GM19099 (cell line): ENCODE measurements around the gene AFDN.

Experiments used
- POLR2A ChIP-seq: IDR thresholded peaks from 3 replicates; pipeline ENCODE4 v1.6.1; 2011; ENCODE audit warnings: low read depth; ENCODE audit not compliant: insufficient read length; ENCODE audit errors: extremely low read depth

The AFDN gene

DNA sequence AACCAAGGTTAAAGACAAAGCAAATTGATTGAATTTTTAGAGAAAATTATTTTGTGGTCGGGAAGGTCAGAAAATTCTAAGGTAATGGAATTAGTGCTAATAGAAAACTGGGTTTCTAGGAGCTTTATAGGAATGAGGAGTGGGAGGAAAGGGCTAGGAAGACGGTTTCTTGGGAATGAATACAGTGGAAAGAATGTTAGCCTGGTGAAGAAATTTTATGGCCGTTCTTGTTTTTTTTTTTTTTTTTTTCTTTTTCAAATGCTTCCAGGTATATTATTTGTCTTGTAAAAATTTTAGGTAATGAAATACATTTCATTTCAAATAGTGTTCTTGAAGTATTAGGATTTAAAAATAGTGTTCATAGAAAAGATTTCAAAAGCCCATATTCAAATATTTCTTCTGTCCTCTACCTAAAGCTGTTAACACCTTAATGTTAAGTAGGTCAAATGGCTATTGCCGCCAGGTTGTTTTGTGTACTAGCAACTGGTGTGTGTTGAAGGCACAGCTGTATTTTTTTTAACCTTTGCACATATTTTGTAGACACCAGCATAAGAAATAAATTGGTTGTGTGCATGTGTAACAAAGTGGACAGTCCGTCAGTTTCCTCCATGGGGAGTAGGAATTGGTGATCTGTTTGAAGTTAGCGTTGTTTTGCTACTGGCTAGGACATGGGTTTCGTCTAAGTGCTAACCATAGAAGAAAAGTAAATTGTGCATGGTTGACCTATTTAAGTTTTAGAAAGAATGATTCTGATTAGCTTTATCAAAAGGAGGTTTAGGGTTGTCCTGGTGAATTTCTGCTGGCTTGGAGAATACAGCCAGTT is 32.3 kb downstream of the AFDN start:
- TF ChIP-seq POLR2A = no peak

DNA sequence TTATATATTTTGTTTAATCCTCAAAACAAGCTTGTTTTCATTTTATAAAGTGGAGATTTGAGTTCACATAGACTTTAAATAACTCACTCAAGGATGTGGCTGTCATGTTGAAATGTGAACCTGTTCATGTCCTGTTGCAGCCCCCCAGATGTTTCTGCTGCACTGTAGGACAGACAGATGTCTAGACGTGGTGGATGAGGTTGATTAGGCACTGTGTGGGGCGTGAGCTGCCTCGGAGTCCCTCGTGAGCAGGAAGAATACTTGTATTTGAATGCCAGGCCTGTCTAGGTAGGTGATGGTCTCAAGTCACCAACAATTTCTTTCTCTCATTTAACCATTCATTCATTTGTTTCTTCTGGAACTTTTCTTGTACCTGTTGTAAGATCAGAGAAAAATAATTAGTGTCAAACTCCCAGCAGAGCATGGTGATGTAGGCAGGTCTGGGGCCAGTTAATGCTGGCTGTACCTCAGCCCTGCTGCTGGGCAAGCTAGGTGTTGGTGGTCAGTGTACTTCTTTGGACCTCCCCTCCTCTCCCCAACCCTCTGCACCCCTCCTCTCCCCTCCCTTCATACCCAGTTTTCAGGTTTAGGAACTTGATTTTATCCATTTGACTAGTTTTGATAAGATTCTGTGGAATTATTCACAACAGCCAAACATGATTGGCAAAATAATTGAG is 34.0 kb downstream of the AFDN start:
- no peak for TF ChIP-seq POLR2A

DNA sequence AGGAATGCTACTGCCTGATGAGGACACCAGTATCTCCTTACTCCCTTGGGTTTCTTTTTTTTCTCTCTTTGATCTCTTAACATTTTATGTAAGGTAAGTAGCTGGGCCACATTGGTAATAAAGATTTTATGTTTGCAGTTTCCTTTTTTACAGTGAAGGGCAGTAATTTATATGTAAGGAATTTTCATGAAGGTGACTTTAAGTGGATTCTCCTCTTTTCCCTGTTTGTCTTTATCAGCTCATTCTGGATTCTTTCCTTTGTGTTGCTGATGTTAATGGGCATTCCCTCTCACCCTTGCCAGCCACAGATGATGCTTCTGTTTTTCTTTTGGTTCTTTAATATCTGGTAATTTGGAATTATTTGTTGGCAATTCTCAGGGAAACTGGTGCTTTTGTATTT is 34.7 kb downstream of the AFDN start:
- TF ChIP-seq POLR2A = no peak

DNA sequence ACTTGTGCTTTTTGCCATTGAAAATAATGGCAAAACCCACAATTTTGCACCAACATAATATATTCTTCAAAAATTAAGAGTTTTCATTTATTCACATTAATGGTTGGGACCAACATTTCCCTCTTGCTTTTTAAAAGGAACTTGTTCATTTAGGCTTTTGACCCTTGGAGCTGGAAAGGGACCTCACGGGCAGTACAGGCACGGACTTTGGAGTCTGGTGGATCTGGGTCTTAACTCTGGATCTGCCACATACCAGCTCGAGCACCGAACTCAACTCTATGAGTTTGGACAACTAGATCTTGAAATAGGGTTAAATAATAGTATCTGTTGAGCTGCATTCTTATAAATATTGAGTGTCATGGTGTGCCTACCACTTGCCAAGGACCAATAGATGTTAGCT is 37.2 kb downstream of the AFDN start:
- TF ChIP-seq POLR2A = no peak

DNA sequence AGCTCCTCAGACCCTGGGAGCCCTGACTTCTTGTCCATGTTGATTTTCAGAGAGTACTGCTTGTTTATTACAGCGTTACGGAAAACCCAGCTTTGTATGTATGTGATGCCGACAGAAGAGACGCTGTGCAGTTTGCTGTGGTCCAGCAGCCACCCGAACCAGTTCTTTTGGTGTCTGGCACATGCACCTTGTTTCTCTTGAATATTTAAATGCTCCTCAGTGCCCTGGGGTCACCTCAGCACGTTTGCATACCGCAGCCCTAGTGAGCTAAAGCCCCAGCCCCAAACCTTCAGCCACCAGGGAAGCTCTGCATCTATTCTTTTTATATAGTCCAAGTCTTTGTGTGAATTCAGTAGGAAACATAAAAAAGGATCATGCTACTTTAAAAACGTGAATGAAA is 39.9 kb downstream of the AFDN start:
- TF ChIP-seq POLR2A = no peak

DNA sequence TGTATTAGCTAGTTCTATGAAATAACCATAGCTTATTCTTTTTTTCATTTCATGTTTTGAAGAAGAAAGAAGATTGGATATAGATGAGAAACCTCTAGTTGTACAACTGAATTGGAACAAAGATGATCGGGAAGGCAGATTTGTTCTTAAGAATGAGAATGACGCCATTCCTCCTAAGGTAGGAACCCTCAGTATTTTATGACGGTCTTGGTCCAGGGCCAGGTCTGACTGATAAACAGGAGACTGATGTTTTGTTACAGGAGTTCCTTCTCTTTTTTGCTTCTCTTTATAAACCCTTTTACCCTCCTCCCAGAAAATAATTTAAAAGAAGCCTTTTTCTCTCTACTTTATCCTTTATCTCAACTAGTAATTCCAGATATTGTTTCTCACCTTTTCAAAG is 43.6 kb downstream of the AFDN start:
- TF ChIP-seq POLR2A = no peak

DNA sequence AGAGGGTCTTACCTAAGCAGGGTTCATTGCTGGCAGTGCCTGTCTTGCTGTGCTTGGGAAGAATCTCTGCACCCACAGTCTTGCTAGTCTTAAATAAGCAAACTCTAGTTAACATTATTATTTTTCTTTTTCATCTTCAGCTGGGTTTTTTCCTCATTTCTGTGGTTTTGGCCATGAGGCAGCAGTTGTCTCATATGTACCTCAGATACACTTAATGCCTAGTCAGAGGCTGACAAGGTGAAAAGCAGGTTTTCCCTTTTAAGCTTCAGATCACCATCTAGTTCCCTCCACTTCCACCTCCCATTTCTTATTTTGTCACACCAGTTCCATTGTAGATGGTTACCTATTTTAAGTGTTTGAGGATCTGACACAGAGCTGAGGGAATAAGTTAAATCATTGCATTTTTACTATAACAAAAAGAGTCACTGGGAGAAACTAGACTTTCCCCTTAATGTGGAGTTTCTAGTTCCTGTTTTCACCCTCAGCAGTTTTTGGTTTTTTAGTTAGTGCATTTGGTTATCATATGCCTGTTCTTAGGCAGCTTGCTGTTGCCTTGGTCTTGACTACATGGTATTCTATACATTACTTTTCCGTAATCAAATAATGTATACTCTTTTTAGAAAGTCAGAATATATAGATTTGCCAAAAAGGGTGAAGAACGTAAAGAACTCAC is 46.0 kb downstream of the AFDN start:
- no peak for TF ChIP-seq POLR2A

DNA sequence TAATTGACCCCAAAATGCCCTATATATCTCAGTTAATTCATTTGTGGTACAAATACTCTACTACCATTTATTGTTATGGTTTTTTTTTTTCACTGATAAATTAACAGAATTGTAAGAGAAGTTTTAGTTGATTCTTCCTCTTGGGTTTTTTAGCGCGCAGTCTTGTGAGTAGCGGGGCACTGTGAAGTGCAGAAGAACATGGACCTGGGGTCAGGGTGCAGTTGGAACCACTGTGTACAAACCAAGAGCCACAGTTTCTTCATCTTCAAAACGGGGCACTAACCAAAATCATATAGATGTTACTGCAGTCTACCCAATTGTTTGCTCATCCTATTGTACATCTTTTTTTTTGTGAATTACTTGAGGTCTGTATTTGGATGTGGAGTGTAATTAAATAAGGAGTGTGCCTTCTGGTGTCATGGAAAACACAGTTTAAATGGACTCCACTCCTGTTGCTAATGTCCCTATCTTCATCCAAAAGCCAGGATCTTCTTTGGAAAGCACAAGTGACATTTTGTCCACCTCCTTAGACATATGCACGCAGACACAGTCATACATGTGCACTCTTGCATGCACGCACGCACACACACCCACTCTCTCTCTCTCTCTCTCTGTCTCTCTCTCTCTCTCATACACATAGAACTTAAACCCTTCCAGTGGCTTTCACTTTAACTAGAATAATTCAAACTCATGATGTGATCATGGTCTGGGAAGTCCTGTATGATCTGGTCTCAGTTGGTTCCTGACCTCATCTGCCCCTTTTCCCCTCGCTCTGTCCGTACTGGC is 51.5 kb downstream of the AFDN start:
- no peak for TF ChIP-seq POLR2A

DNA sequence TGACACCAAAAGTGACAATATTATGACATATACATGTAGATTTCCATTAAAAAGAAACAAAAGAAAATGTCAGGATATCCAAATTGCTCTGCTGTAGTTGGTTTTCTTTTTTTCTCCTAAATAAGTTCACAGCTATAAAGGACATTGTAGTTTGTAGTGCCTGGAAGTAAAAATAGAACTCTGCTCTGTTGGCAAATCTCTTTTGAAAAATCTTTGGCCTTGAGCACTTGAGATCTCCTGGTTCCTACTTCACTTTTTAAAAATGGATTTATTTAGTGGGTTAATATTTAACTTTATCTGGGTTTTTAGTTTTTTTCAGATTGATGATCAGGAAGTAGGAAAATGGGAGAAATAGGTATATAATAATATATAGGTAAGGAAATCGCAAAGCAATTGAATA is 52.9 kb downstream of the AFDN start:
- no peak for TF ChIP-seq POLR2A

DNA sequence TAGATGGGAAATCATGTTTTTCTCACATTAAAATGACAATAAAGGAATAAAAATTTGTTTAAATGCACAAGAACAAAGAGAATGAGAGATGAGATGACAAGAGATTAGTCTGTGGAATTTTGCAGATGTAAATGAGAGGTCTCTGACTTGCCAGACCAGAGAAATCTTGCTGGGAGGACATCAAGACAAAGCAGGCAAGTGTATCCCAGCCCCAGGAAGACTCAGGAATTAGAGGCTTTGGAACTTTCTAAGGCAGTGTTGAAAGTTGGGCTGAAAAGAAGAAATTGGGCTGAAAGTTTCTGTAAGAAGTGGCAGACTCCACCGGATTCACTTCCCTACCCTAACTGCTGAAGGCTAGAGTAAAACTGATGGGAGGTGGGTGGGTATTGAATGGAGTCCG is 54.6 kb downstream of the AFDN start:
- TF ChIP-seq POLR2A = no peak

DNA sequence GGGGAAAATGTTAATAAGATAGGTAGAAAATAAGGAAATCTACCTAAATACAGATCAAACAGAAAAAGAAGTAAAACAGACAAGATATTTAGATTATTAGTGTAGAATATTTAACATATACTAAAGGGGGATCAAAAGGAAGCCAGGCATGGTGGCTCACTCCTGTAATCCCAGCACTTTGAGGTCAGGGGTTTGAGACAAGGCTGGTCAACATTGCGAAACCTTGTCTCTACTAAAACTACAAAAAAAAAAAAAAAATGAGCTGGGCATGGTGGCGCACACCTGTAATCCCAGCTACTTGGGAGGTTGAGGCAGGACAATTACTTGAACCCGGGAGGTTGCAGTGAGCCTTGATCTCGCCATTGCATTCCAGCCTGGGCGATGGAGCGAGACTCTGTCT is 55.5 kb downstream of the AFDN start:
- TF ChIP-seq POLR2A = no peak

DNA sequence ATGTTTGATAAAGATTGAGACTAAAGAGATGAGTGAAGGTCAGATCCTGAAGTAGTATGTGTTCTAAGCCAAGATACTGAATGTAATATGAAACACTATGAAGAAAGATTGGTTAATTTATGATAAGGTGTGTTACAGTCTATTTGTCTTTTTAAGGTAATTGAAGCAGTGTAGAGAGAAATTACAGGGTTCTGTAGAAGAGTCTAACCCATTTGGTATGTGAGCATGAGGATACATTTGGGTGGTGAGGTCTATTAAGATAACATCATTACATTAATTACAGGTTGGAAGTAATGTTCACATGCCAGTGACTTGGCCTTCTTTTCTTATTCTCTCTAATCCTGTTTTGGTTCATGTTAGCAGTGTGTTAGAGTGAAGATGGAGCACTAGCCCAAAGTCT is 61.4 kb downstream of the AFDN start:
- TF ChIP-seq POLR2A = no peak

DNA sequence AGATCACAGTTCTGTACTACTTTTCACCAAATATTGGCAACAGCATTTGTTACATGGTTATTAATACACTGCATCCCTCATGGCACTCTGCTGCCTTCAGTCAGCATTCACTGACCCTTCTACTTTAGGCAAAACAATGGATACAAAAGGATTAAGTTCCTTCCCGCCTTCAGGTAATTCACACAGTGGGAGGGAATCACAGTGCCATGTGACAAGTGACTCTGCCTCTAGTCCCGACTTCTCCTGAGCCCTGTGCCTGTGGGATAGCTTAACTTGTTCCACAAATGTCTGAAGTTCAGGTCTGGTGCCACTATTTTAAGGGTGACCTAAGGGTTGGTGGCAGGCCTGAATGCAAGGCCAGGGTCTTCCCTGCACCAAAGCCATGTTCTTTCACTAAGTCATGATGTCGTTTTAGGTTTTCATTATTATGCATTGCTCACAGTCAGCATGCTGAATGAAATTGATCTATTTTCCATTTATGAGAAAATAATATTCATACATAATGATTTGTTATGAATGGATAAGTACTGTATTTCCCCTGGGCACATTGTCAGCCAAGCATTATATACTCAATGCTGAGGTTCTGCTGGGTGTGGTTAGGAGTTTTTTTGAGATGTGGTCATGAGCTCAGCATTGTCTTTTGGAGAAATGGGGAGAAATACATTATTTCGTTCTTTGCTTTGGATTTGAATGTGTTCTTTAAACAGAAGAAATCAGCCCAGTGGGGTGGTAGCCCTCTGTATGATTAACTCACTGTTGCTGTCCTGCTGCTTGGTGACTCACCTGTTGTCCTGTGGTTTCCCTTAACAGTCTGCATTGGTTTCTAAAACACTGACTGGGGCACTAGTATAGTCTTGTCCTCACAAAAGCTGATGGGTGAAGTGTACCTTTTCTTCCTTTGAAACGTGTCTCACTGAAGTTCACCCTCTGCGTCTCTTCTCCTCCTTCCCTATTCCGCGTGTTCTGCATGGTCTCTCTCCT is 66.4 kb downstream of the AFDN start:
- no peak for TF ChIP-seq POLR2A

DNA sequence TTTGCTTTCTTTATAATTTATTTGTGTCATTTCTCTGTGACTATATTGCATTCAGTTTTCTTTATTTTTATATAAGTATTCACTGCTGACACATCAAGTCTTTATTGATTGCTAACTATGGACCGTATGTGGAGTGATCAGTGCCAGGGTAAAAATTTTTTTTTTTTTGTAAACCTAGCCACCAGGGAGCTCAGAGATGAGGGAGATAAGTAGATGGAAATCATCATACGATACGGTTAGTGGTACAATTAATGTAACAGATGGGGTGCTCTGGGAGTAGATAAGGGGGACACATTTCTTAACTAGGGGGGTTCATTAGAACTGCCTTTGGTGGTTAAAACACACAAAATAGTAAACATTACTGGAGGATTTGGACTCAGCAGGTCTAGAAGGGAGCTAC is 68.3 kb downstream of the AFDN start:
- TF ChIP-seq POLR2A = no peak

DNA sequence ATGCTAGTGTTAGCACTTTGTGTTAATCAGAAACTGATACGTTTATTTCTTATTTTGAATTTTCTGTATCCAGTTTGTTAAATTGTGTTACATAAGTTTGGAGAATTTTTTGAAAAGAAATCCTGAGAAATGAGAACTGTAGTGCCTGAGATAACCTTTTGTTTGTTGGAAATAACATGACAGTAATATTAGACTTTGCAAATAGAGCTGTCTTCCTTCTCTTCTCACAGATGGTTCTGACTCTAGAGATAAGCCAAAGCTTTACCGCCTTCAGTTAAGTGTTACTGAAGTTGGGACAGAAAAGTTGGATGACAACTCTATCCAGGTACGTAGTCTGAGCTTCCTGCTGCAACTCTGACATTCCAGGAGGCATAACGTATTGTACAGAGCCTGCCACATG is 69.9 kb downstream of the AFDN start:
- TF ChIP-seq POLR2A = no peak
